GM21619 (cell line): ENCODE measurements around the gene APBB2.
A peak's percentile ranks its signal among the peaks of the same experiment; 100 is the strongest.

Experiments
- ATAC-seq: cut with Tn5 transposase; IDR thresholded peaks from one replicate; pipeline ENCODE4 v1.9.1; 2021; ENCODE audit not compliant: unreplicated experiment

Gene APBB2

GRCh38 chr4:40789771-40790170, 424.6 kb downstream of the APBB2 start:
- no peak for ATAC-seq

DNA sequence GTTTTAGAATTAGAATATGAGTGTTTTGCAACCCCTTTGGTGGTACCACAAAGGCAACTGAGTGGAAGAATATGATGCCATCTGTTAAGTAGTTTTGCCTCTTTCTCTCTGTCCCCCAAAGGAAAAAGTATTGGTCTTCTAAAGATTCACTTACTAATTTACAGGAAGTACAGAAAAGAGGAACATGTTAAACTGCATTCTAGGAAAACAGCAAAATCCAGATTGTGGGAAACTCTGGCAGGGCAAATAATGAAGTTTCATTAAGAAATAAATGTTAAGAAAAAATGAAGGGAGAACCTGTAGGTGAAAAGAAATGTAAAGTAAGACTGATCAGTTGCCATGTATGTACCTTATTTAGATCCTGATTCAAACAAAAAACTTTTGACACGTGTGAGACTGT, 425.3 kb downstream of the APBB2 start:
- ATAC-seq, result no peak

GRCh38 chr4:40788331-40788730, 426.0 kb downstream of the APBB2 start:
- no peak for ATAC-seq

- ATAC-seq, result no peak
These were observed 428.6 kb downstream of the APBB2 start for GRCh38 chr4:40785727-40786126.

DNA sequence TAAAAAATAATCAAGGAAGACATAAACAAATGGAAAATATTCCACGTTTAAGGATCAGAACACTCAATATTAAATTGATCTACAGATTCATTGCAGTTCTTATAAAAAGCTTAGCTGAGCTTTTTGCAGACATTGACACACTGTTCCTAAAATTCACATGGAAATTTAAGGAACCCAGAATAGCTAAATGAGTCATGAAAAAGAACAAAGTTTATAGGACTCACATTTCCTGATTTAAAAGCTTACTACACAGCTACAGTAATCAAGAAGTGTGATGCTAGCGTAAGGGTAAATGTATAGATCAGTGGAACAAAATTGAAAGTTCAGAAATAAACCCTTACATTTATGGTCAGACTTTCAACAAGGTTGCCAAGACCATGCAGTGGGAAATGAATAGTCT, 431.5 kb downstream of the APBB2 start:
- no peak for ATAC-seq

DNA sequence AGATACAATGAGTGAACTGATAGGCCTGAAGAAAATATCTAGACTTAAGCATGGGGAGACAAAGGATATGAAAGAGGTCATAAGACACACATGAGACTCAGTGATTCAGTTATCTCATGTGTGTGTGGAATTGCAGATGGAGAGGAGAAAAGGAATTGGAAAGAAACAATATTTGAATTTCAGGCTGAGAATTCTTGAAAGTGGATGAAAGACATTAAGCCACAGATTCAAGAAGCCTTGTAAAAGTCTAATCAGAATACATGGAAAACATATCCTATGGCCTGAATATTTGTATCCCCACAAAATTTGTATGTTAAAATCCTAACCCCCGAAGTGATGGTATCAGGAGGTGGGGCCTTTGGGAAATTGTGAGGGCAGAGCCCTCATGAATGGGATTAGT, 436.3 kb downstream of the APBB2 start:
- ATAC-seq, result no peak

DNA sequence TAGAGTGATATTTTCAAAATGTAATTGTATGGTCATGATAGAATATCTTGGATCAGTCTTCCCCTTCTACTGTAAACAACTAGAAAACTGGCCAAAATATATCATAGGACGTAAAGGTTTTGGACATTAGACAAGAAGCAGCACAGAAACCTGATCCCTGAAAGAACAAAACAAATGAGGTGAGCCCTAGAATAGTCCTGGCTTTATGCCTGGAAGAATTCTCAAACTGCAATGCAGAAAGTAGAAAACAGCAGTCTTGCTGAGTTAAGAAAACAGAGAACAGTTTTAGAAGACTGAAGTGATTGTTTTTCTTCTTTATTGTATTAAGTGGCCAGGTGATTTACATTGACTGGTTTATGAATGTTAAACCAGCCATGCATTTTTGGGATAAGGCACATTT, 445.1 kb downstream of the APBB2 start:
- no peak for ATAC-seq

DNA sequence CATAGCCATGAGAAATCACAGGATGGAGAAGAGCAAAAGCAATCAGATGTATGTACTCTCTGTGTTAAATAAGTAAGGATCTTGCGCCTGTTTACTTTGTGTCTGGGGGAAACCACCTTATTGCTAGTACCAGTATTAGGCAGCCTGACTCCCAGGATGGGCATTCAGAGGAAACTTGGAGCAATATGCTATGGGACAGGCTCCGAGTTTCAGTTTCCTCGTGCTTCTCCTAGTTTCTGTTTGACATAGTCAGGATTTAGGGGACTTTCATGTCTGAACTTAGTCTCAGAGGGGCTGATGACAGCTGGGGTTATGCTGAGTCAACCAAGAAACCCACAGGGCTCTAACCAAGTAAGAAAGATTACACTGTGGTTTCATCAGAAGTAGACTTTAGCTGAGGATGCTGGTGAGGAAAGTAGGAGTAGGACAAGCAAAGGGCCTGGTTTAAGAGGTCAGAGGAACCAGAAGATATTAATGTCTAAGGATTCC, 451.1 kb downstream of the APBB2 start:
- ATAC-seq, result peak; percentile 99
